Inflammatory macrophage treated with lipopolysaccharide for 4 hours (primary cell): ENCODE results near the gene NETO1.

Experiments used
- DNase-seq: peaks from one replicate; pipeline ENCODE4 v3.0.0-alpha.2; 2020

NETO1 gene

GRCh38 chr18:72867746-72868584 is at the start of gene NETO1:
NETO1 (minus strand) TSS chr18:72867987; CDS start chr18:72867291, 696 bp downstream.
- DNase-seq = no peak

- DNase-seq = no peak
Observed at GRCh38 chr18:72910045-72910444, 42.3 kb upstream of the NETO1 start.

- DNase-seq = no peak
Observed at GRCh38 chr18:72908181-72908580, 40.4 kb upstream of the NETO1 start.

- DNase-seq = no peak
Observed at GRCh38 chr18:72903033-72903432, 35.2 kb upstream of the NETO1 start.

- DNase-seq = no peak
Observed at GRCh38 chr18:72899338-72899737, 31.6 kb upstream of the NETO1 start.

- DNase-seq = no peak
Observed at GRCh38 chr18:72898870-72899269, 31.1 kb upstream of the NETO1 start.

GRCh38 chr18:72895548-72895947 is 27.8 kb upstream of the NETO1 start:
- DNase-seq = peak; percentile 2

GRCh38 chr18:72878561-72878960 is 10.8 kb upstream of the NETO1 start:
- no peak for DNase-seq

GRCh38 chr18:72878143-72878542 is 10.4 kb upstream of the NETO1 start:
- no peak for DNase-seq

- no peak for DNase-seq
Observed at GRCh38 chr18:72871091-72871490, 3.3 kb upstream of the NETO1 start.

GRCh38 chr18:72869226-72870185 is 1.7 kb upstream of the NETO1 start:
- DNase-seq = no peak

GRCh38 chr18:72868585-72869225 is 918 bp upstream of the NETO1 start:
- DNase-seq = no peak

- no peak for DNase-seq
Observed at GRCh38 chr18:72866901-72867745, 664 bp downstream of the NETO1 start.

- DNase-seq = no peak
Observed at GRCh38 chr18:72866442-72866900, 1.3 kb downstream of the NETO1 start.

GRCh38 chr18:72863754-72864153 is 4.0 kb downstream of the NETO1 start:
- DNase-seq = no peak

- no peak for DNase-seq
Observed at GRCh38 chr18:72859088-72859487, 8.7 kb downstream of the NETO1 start.

GRCh38 chr18:72849671-72850070 is 18.1 kb downstream of the NETO1 start:
- no peak for DNase-seq

- no peak for DNase-seq
Observed at GRCh38 chr18:72848503-72849237, 19.1 kb downstream of the NETO1 start.

GRCh38 chr18:72847771-72848170 is 20.0 kb downstream of the NETO1 start:
- no peak for DNase-seq

- no peak for DNase-seq
Observed at GRCh38 chr18:72846736-72847533, 20.9 kb downstream of the NETO1 start.

- no peak for DNase-seq
Observed at GRCh38 chr18:72843743-72844142, 24.0 kb downstream of the NETO1 start.
